CD14-positive monocyte (primary cell): ENCODE results near the gene TALDO1. TPM values are rescaled to one million over a fixed set of nuclear protein-coding genes. Genes with fewer than 3 reads are reported as not detected.

Experiments used
- DNase-seq, 3 donors: peaks; one replicate each; pipeline ENCODE4 v3.0.0-alpha.2; 2011 to 2022
- H2AFZ ChIP-seq: 2 replicates; pipeline ENCODE4 v1.6.0; 2012; ENCODE audit warnings: mild to moderate bottlenecking, low read depth, low read length, inconsistent platforms; ENCODE audit not compliant: insufficient read depth, poor library complexity, severe bottlenecking
- H3K27ac ChIP-seq, 2 donors: 1 replicate in 1 of 2; 2 replicates in 1 of 2; pipeline ENCODE4 v1.5.1; 2012 to 2013; ENCODE audit warnings: low read length in 2 of 2, control low read depth in 1 of 2, inconsistent platforms in 1 of 2, low read depth in 1 of 2, mild to moderate bottlenecking in 1 of 2
- H3K27me3 ChIP-seq, 2 donors: one replicate each; pipeline versions ENCODE4 v1.6.0 to v1.6.1; 2011 to 2013; ENCODE audit warnings: low read length in 2 of 2; ENCODE audit not compliant: control insufficient read depth in 2 of 2, insufficient read depth in 2 of 2
- H3K36me3 ChIP-seq, 2 donors: replicated peaks in 1 of 2; 1 replicate in 1 of 2; 2 replicates in 1 of 2; pipeline versions ENCODE4 v1.5.1 to v1.6.1; 2012 to 2013; ENCODE audit warnings: low read length in 2 of 2, control low read depth in 1 of 2, inconsistent platforms in 1 of 2, mild to moderate bottlenecking in 1 of 2; ENCODE audit not compliant: insufficient read depth in 2 of 2, control insufficient read depth in 1 of 2
- H3K4me1 ChIP-seq, 2 donors: 1 replicate in 1 of 2; 2 replicates in 1 of 2; pipeline versions ENCODE4 v1.5.1 to v1.6.1; 2012 to 2013; ENCODE audit warnings: low read length in 2 of 2, control low read depth in 1 of 2, inconsistent platforms in 1 of 2, mild to moderate bottlenecking in 1 of 2, moderate library complexity in 1 of 2; ENCODE audit not compliant: insufficient read depth in 2 of 2, control insufficient read depth in 1 of 2
- H3K4me2 ChIP-seq: replicated peaks from 2 replicates; pipeline ENCODE3; 2012; ENCODE audit warnings: low read length, moderate library complexity, mild to moderate bottlenecking; ENCODE audit not compliant: poor library complexity, severe bottlenecking; ENCODE audit errors: extremely low read depth
- H3K4me3 ChIP-seq, 3 experiments: fragments of 200-600 bp in 1 of 3; sonication (generic) in 1 of 3; replicated peaks in 1 of 3; 1 replicate in 2 of 3; 2 replicates in 1 of 3; pipeline ENCODE4 v1.5.1; 2011 to 2013; ENCODE audit warnings: low read length in 3 of 3, mild to moderate bottlenecking in 3 of 3, control low read depth in 2 of 3, low read depth in 2 of 3, inconsistent platforms in 1 of 3, moderate library complexity in 1 of 3
- H3K79me2 ChIP-seq: 2 replicates; pipeline ENCODE4 v1.6.0; 2012; ENCODE audit warnings: mild to moderate bottlenecking, control low read depth, inconsistent platforms, low read length, moderate library complexity; ENCODE audit not compliant: insufficient read depth
- H3K9ac ChIP-seq: 2 replicates; pipeline ENCODE4 v1.6.0; 2017; ENCODE audit warnings: low read length, mild to moderate bottlenecking; ENCODE audit not compliant: insufficient read depth, poor library complexity, severe bottlenecking
- H3K9me3 ChIP-seq, 2 donors: replicated peaks in 1 of 2; 1 replicate in 1 of 2; 2 replicates in 1 of 2; pipeline versions ENCODE4 v1.5.1 to v1.6.1; 2012 to 2013; ENCODE audit warnings: low read length in 2 of 2, control low read depth in 1 of 2; ENCODE audit not compliant: control insufficient read depth in 1 of 2, insufficient read depth in 1 of 2
- H4K20me1 ChIP-seq: 2 replicates; pipeline ENCODE4 v1.6.0; 2012; ENCODE audit warnings: mild to moderate bottlenecking, low read length, control low read depth, moderate library complexity; ENCODE audit not compliant: insufficient read depth
- H3K27ac Mint-ChIP-seq, 7 donors: one replicate each; pipeline ENCODE4 v1.8.0; 2020; ENCODE audit warnings: mild to moderate bottlenecking in 7 of 7, mixed read lengths in 7 of 7, moderate library complexity in 6 of 7, inconsistent platforms in 2 of 7
- H3K27me3 Mint-ChIP-seq, 3 donors: one replicate each; pipeline ENCODE4 v1.8.0; 2021 to 2022; ENCODE audit warnings: low read depth in 3 of 3, mild to moderate bottlenecking in 3 of 3, mixed read lengths in 3 of 3, moderate library complexity in 3 of 3, inconsistent platforms in 1 of 3
- H3K36me3 Mint-ChIP-seq, 2 donors: one replicate each; pipeline ENCODE4 v1.8.0; 2020; ENCODE audit warnings: mixed read lengths in 2 of 2, inconsistent platforms in 1 of 2, mild to moderate bottlenecking in 1 of 2
- H3K4me1 Mint-ChIP-seq: one replicate; pipeline ENCODE4 v1.8.0; 2020; ENCODE audit warnings: mild to moderate bottlenecking, mixed read lengths
- H3K4me3 Mint-ChIP-seq, 2 donors: one replicate each; pipeline ENCODE4 v1.8.0; 2020; ENCODE audit warnings: mild to moderate bottlenecking in 2 of 2, mixed read lengths in 2 of 2, moderate library complexity in 1 of 2
- H3K9me3 Mint-ChIP-seq, 7 donors: one replicate each; pipeline ENCODE4 v1.8.0; 2020 to 2022; ENCODE audit warnings: mixed read lengths in 7 of 7, mild to moderate bottlenecking in 6 of 7, moderate library complexity in 6 of 7, inconsistent platforms in 2 of 7
- WGBS: methylation state at CpG from one replicate; pipeline ENCODE4 v1.1.5; 2013; ENCODE audit warnings: missing lambda C conversion rate; ENCODE audit not compliant: insufficient coverage; 5-methylcytosine and 5-hydroxymethylcytosine counted together
- intact Hi-C, 2 donors: fragments of 100-400 bp; cut with micrococcal nuclease; formaldehyde crosslinking; loops; one replicate each; pipeline versions ENCODE4 v1.15.0 to v1.15.1; 2023
- polyA plus RNA-seq, 3 donors: library from polyadenylated mRNA; depleted of rRNA in 1 of 3; unstranded in 2 of 3; stranded (reverse) in 1 of 3; fragments of 300-500 nt in 2 of 3; fragments of >200 nt in 1 of 3; fragmentation: Illumina TruSeq in 2 of 3; gene quantifications; 1 replicate in 2 of 3; 2 replicates in 1 of 3; pipeline ENCODE4 v1.2.3, GENCODE V29; 2012 to 2021
- TF ChIP-seq, protein P1 (sequence below): fragments of 200-600 bp; IDR thresholded peaks from one replicate; pipeline ENCODE4 v1.8.0; 2022; ENCODE audit warnings: antibody characterized with exemption, mild to moderate bottlenecking

Gene TALDO1
- polyA plus RNA-seq, 3 donors: 502 to 1,249 (median 1,224) TPM

DNA sequence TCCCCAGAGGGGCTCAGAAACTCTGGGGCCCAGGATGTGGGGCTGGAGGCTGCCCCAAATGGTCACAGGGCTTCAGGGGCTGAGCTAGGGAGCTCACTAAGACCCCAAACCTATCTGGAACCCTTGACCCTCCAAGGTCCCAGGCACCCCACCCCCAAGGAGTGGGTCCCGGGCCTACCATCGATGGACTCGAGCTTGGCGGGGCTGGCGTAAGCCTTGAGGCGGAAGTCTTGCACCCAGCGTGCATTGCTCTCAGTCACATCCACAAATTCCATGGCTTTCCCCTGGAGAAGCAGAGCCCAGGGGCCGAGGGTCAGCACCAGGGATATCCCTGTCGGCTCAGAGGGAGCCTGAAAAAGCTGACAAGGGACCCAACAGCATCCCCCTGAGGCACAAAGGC is 26.6 kb downstream of the TALDO1 start:
- Mint-ChIP-seq H3K27me3 (peaks cover 0 to 2% (median under 1%) of the 10 kb centered on the region in 3 donors), H3K4me1 (peaks cover 27% of the 10 kb centered on the region), H3K9me3 (peaks cover 0 to 2% (median 0%) of the 10 kb centered on the region in 7 donors), H3K4me3 (no peak overlapping the region), H3K27ac (peak overlapping the region in 1 of 7 donors; percentile 15), H3K36me3 (peaks cover 15 to 54% of the 10 kb centered on the region in 2 donors)
- Histone ChIP-seq H3K4me1 (peaks cover 27 to 31% of the 10 kb centered on the region in 2 donors), H3K4me2 (no peak overlapping the region), H3K79me2 (peaks cover 54% of the 10 kb centered on the region), H2AFZ (no peak overlapping the region), H3K9me3 (no peaks in the 10 kb centered on the region), H4K20me1 (peaks cover 53% of the 10 kb centered on the region), H3K27me3 (no peaks in the 10 kb centered on the region), H3K27ac (no peak overlapping the region), H3K4me3 (no peak overlapping the region), H3K9ac (no peak overlapping the region), H3K36me3 (peaks cover 41 to 42% of the 10 kb centered on the region in 2 donors)
- TF ChIP-seq, protein P1, sequence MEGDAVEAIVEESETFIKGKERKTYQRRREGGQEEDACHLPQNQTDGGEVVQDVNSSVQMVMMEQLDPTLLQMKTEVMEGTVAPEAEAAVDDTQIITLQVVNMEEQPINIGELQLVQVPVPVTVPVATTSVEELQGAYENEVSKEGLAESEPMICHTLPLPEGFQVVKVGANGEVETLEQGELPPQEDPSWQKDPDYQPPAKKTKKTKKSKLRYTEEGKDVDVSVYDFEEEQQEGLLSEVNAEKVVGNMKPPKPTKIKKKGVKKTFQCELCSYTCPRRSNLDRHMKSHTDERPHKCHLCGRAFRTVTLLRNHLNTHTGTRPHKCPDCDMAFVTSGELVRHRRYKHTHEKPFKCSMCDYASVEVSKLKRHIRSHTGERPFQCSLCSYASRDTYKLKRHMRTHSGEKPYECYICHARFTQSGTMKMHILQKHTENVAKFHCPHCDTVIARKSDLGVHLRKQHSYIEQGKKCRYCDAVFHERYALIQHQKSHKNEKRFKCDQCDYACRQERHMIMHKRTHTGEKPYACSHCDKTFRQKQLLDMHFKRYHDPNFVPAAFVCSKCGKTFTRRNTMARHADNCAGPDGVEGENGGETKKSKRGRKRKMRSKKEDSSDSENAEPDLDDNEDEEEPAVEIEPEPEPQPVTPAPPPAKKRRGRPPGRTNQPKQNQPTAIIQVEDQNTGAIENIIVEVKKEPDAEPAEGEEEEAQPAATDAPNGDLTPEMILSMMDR: no peak
- DNase-seq: no peak
- WGBS: 98% methylated on average over 9 of the region's 9 CpGs
- intact Hi-C loops: no loop called here

DNA sequence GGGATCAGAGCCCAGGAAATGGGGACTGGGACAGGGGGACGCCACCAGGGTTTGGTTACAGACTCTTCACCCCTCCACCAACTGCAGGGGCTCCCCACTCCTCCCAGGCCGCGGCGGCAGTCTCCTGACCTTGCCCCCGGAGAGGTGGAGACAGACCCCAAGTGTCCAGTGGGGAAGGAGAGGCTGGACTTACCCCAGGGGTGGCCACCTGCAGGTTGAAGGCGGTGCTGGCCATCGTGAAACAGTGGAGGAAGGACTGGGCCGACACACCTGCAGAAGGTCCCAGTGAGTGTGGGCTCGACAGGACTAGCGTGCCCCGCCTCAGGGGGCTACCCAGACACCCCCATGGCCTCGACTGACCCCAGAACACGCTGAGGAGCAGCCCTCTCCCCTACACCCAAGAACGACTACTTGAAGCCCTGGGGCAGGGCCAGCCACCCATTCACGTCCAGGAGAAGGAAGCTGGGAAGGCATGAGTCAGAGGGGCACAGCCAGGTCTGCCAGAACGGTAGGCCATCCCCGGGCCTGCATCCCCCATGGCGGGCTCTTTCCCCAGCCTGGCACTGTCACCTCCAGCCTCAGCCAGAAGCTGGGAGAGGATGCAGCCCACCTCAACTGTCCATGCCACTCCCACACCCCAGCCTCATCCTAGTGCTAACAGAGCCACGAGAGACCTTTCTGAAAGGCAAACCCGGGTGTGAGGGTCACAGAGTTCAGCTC is 27.8 kb downstream of the TALDO1 start:
- H3K27me3 ChIP-seq: no peaks in the 10 kb centered on the region
- H3K27ac Mint-ChIP-seq: peak overlapping the region in 1 of 7 donors; percentile 25
- DNase-seq: no peak
- TF ChIP-seq, protein P1: no peak
- H3K4me1 ChIP-seq: peaks cover 29 to 36% of the 10 kb centered on the region in 2 donors
- H3K79me2 ChIP-seq: peaks cover 58% of the 10 kb centered on the region
- H3K9me3 Mint-ChIP-seq: peaks cover 0 to 2% (median 0%) of the 10 kb centered on the region in 7 donors
- H3K27me3 Mint-ChIP-seq: peaks cover 0 to 2% (median 1%) of the 10 kb centered on the region in 3 donors
- peaks cover 38% of the 10 kb centered on the region in 2 donors for H3K36me3 ChIP-seq
- peaks cover 33% of the 10 kb centered on the region for H3K4me1 Mint-ChIP-seq
- peak overlapping the region in 1 of 2 donors; percentile 44 for H3K27ac ChIP-seq
- peaks cover 14 to 46% of the 10 kb centered on the region in 2 donors for H3K36me3 Mint-ChIP-seq
- H3K9ac ChIP-seq: no peak overlapping the region
- no peak overlapping the region for H3K4me2 ChIP-seq
- intact Hi-C loops: no loop called here
- no peaks in the 10 kb centered on the region for H3K9me3 ChIP-seq
- H4K20me1 ChIP-seq: peaks cover 53% of the 10 kb centered on the region
- H2AFZ ChIP-seq: no peak overlapping the region
- 82% methylated on average over 10 of the region's 20 CpGs for WGBS
- no peak overlapping the region for H3K4me3 Mint-ChIP-seq
- H3K4me3 ChIP-seq: no peak overlapping the region
